Mucosa of rectum (tissue), 2 donors: ENCODE data around the gene SLC1A4.

ENCODE experiments used
- H3K27ac ChIP-seq, 2 donors: one replicate each; pipeline ENCODE4 v1.7.0; 2013; ENCODE audit warnings: inconsistent platforms in 2 of 2, low read depth in 2 of 2, low read length in 2 of 2
- H3K27me3 ChIP-seq, 2 donors: one replicate each; pipeline ENCODE4 v1.7.0; 2013; ENCODE audit warnings: low read length in 2 of 2; ENCODE audit not compliant: control insufficient read depth in 2 of 2, insufficient read depth in 2 of 2
- H3K36me3 ChIP-seq, 2 donors: one replicate each; pipeline ENCODE4 v1.7.0; 2013; ENCODE audit warnings: low read length in 2 of 2; ENCODE audit not compliant: control insufficient read depth in 2 of 2, insufficient read depth in 2 of 2
- H3K4me1 ChIP-seq, 2 donors: one replicate each; pipeline ENCODE4 v1.7.0; 2013; ENCODE audit warnings: low read length in 2 of 2, mild to moderate bottlenecking in 1 of 2; ENCODE audit not compliant: control insufficient read depth in 2 of 2, insufficient read depth in 2 of 2
- H3K4me3 ChIP-seq, 2 donors: one replicate each; pipeline ENCODE4 v1.7.0; 2013; ENCODE audit warnings: low read length in 2 of 2
- H3K9ac ChIP-seq, 2 donors: one replicate each; pipeline ENCODE4 v1.7.0; 2013; ENCODE audit warnings: low read length in 2 of 2, low read depth in 1 of 2, mild to moderate bottlenecking in 1 of 2
- H3K9me3 ChIP-seq, 2 donors: one replicate each; pipeline ENCODE4 v1.7.0; 2013; ENCODE audit warnings: low read length in 2 of 2; ENCODE audit not compliant: control insufficient read depth in 2 of 2
- donor health status: healthy.
- donor health status: Normal muscosa, but diverticular disease.

SLC1A4 gene

DNA sequence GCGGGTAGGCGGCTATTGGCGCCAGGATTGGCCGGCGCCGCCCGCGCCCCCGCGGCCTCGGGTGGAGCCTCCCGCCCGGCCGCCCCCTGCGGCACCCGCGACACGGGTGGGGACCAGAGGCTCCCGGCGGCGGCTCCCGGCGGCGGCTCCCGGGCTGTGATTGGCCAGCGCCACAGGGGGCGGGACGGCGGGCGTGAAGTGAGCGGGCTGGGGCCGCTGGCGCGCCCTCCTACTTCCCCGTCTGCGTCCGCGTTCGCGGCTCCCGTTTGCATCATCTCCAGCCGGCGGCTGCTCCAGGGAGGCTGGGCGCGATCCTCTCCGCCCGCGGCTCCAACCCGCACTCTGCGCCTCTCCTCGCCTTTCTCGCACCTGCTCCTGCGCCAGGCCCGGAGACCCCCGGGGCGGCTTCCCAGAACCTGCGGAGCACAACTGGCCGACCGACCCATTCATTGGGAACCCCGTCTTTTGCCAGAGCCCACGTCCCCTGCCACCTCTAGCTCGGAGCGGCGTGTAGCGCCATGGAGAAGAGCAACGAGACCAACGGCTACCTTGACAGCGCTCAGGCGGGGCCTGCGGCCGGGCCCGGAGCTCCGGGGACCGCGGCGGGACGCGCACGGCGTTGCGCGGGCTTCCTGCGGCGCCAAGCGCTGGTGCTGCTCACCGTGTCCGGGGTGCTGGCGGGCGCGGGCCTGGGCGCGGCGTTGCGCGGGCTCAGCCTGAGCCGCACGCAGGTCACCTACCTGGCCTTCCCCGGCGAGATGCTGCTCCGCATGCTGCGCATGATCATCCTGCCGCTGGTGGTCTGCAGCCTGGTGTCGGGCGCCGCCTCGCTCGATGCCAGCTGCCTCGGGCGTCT, at the start of gene SLC1A4:
Gene SLC1A4 (plus strand): TSS at position 274 of the 856 bp plus-strand sequence. CDS start 245 bp downstream, at position 519.
- Histone ChIP-seq H3K36me3 (no peaks in the 10 kb centered on the region), H3K27ac (peak within 1 kb of the TSS; percentile 77 to 91), H3K4me3 (peak within 1 kb of the TSS; percentile 83 to 84), H3K9ac (peak within 1 kb of the TSS; percentile 65 to 73), H3K27me3 (no peaks in the 10 kb centered on the region), H3K9me3 (no peaks in the 10 kb centered on the region), H3K4me1 (peaks cover 13 to 18% of the 10 kb centered on the region in 2 donors)

DNA sequence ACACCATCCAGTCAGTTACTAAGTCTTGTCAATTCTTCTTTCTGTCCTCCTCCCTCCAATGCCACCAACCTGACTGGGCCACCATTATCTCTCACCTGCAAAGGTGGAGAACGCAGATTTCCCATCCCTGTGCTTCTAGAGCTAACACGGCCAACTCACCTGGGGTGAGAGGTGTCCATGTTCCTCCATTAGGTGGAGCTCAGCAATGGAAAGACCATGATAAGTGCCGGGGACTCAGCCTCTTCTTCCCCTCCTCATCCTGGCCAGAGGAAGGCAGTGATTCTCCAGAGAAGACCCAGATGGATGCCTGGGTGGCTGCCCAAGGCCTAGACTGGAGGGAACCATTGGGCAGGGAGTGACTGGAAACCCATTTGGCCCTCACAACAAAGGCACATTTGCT, 48.1 kb upstream of the SLC1A4 start:
- H3K27me3 ChIP-seq = no peaks in the 10 kb centered on the region
- H3K27ac ChIP-seq = no peak overlapping the region
- no peak overlapping the region for H3K9ac ChIP-seq
- peaks cover 3 to 4% of the 10 kb centered on the region in 2 donors for H3K4me1 ChIP-seq
- H3K9me3 ChIP-seq = no peaks in the 10 kb centered on the region
- no peak overlapping the region for H3K4me3 ChIP-seq
- H3K36me3 ChIP-seq = no peaks in the 10 kb centered on the region

DNA sequence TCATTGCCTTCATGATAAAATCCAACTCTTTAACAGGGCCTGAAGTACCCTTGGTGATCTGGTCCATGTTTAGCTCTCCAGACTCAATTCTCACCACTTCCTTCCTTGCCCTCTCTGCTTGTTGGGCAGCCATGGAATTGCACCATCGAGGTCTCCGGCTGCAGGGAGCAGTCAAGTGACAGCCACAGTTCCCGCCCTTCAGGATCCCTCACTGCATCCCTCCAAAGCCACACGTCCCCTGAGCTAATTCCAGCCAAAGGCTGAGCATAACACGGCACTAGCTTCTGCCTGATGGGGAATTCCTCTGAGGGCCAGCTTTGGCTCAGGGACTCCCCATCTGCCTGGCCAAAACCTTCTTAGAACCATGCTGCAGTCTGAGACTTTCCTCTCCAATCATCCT, 47.4 kb upstream of the SLC1A4 start:
- Histone ChIP-seq H3K27me3 (no peaks in the 10 kb centered on the region), H3K9me3 (no peaks in the 10 kb centered on the region), H3K4me1 (peaks cover 8 to 9% of the 10 kb centered on the region in 2 donors), H3K36me3 (no peaks in the 10 kb centered on the region), H3K4me3 (no peak overlapping the region), H3K9ac (no peak overlapping the region), H3K27ac (no peak overlapping the region)

DNA sequence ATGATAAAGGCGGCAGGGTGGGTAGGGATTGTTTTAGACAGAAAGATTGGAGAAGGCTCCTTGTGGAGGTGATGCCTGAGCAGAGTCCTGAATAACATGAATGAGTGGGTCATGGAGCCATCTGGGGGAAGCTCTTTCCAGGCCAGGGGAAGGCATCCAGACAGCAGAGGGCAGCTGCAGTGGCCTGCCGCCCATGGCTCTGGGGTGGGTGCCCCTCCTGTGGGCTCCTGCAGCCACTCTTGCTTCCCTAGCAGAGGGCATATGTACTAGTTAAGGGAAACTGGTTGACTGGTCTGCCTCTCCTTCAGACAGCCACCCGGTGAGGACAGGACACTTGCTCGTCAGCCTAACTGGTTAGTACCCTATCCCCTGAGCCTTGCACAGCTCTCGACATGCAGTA, 46.5 kb upstream of the SLC1A4 start:
- H3K27me3 ChIP-seq = no peaks in the 10 kb centered on the region
- no peak overlapping the region for H3K4me3 ChIP-seq
- no peak overlapping the region for H3K27ac ChIP-seq
- peaks cover 9 to 11% of the 10 kb centered on the region in 2 donors for H3K4me1 ChIP-seq
- no peak overlapping the region for H3K9ac ChIP-seq
- no peaks in the 10 kb centered on the region for H3K36me3 ChIP-seq
- H3K9me3 ChIP-seq = no peaks in the 10 kb centered on the region

DNA sequence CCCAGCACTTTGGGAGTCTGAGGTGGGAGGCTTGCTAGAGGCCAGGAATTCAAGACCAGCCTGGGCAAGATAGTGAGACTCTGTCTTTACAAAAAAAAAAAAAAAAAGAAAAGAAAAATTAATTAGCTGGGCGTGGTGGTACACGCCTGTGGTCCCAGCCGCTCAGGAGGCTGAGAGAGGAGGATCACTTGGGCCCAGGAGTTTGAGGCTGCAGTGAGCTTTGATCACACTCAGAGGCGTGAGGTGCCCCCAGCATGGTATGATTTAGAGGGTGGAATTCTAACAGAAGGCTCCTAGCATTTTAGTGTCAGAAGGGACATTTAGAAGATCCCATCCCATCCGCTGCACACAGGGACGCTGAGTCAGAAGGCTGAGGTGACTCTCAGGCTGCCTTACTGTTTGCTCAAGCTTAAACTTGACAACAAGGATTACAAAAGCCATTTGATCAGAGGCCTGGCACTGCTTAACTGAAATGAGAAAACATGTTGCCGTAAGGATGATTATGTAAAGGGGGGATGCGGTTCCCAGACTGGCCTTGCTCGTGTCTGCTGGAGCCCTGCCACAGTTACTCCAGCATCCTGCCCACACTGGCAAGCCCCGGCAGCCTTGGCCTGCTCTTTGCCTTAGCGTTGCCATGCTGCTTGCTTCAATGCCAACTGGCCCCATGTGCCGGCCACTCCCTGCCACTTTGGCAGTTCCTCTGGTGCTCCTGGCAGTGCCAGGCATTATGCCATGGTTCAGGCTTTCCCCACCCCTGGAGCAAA, 45.6 kb upstream of the SLC1A4 start:
- H3K36me3 ChIP-seq = no peaks in the 10 kb centered on the region
- H3K27ac ChIP-seq = peak overlapping the region in 1 of 2 donors; percentile 6
- no peak overlapping the region for H3K4me3 ChIP-seq
- peaks cover 8 to 11% of the 10 kb centered on the region in 2 donors for H3K4me1 ChIP-seq
- H3K9me3 ChIP-seq = no peaks in the 10 kb centered on the region
- no peaks in the 10 kb centered on the region for H3K27me3 ChIP-seq
- no peak overlapping the region for H3K9ac ChIP-seq

DNA sequence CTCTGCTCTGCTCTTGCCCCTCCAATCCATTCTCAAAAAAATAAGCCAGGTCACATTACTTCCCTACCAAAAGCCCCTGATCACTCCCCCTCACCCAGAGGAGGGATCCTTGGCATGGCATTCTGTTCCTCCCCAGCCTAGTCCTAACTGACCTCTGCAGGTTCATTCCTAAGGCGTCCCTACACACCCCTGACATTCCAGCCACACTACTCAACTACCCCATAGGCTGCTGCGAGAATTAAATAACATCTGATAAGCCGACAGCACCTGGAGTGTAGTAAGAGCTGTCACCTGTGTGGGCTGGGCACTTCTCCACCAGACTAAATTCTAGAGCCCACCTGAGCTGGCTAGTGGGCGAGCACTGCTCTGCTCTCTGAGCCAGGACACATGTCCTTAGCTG, 44.7 kb upstream of the SLC1A4 start:
- H3K27me3 ChIP-seq = no peaks in the 10 kb centered on the region
- no peak overlapping the region for H3K9ac ChIP-seq
- H3K4me3 ChIP-seq = no peak overlapping the region
- H3K27ac ChIP-seq = no peak overlapping the region
- no peaks in the 10 kb centered on the region for H3K36me3 ChIP-seq
- peaks cover 5 to 11% of the 10 kb centered on the region in 2 donors for H3K4me1 ChIP-seq
- H3K9me3 ChIP-seq = no peaks in the 10 kb centered on the region

DNA sequence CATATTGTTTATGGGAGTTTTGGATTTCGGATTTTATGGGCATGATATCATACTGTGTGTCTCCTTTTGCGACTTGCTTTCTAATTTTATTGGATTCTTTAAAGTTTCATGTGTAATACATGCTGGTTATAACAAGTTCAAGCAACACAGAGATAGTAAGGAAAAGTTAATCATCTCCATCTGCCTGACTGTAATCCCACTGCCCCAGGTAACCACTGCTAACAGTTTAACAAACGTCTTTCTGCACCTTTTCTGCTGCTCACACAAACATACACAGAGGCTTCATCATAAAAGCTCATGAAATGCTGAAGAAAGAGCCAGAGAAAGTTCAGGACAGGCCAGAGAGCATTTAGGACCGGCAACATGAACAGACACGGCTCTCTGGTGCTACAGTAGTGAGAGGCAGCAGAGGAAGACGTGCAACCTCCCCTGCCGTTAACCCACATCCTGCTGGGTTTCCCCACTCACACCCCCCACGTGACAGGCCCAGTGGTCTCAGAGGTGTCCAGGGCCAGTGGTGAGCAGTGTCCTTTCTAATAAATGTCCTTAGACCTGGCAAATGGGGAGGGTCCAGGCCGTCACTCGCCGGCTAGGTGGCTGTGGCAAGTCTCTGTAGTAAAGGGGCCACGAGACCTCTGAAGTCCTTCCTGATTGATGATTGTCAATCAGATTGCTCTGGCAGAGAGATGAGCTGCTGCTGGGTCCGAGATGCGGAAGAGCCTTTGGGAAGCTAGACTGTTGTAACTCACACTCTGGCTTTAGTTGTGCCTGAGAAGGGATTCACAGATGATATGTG, 43.0 kb upstream of the SLC1A4 start:
- Histone ChIP-seq H3K27me3 (no peaks in the 10 kb centered on the region), H3K4me3 (peak overlapping the region in 1 of 2 donors; percentile 28), H3K9ac (peak overlapping the region in 1 of 2 donors; percentile 1)

DNA sequence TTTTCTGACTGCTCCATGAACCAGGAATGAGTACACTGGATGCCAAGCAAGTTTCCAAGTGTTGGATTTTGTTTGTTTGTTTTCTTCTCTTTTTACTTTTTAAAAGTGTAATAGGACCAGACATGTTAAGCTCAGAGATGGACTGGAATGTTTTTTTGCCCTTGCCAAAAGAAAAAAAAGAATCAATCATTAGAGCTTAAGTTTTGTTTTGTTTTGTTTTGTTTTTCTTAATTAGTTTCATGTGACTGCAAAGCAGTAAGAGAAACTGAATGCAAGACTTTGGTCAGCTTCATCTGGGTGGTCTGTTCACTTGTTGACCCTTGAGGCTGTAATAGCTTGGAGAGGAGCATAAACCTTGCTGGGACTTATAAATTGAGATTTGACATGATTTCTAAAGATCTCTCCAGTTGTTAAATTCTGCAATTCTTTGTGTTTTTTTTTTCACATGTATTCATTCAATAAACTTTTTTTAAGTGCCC, 42.4 kb upstream of the SLC1A4 start:
- Histone ChIP-seq H3K4me1 (peaks cover 5 to 11% of the 10 kb centered on the region in 2 donors), H3K27ac (peak overlapping the region in 1 of 2 donors; percentile 67), H3K27me3 (no peaks in the 10 kb centered on the region), H3K9ac (no peak overlapping the region), H3K36me3 (no peaks in the 10 kb centered on the region), H3K4me3 (peak overlapping the region in 1 of 2 donors; percentile 28), H3K9me3 (no peaks in the 10 kb centered on the region)

More for the DNA sequence above, 43.0 kb upstream of the SLC1A4 start:
- H3K27ac ChIP-seq = peak overlapping the region in 1 of 2 donors; percentile 67
- peaks cover 5 to 11% of the 10 kb centered on the region in 2 donors for H3K4me1 ChIP-seq
- no peaks in the 10 kb centered on the region for H3K36me3 ChIP-seq
- H3K9me3 ChIP-seq = no peaks in the 10 kb centered on the region

DNA sequence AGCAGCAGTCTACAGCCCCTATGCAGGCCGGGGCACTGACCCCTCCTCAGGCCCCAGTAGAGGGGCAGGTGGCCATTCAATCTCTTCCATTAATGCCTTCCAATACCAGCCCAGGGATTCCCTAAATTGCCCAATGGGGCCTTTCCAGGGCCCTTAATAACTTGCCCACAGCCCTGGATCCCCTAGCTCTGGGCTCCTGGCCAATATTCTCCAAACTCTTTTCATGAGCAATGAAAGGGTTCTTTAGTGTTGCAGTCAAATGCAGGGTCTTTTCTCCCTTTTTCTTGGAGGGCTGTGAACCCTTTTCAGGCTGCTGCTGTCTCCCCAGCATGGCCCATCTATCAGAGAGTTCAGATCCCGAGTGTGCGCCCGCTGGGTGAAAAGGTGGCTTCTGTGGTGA, 41.3 kb upstream of the SLC1A4 start:
- Histone ChIP-seq H3K9ac (no peak overlapping the region), H3K27ac (no peak overlapping the region), H3K4me3 (no peak overlapping the region), H3K4me1 (peaks cover 5 to 11% of the 10 kb centered on the region in 2 donors), H3K9me3 (peaks cover 0 to 3% of the 10 kb centered on the region in 2 donors), H3K27me3 (no peaks in the 10 kb centered on the region), H3K36me3 (no peaks in the 10 kb centered on the region)
